ENCODE data around the gene CLIC5. TPM values are rescaled to one million over a fixed set of nuclear protein-coding genes. Genes with fewer than 3 reads are reported as not detected.
A peak's percentile ranks its signal among the peaks of the same experiment; 100 is the strongest.

The CLIC5 gene
- polyA plus RNA-seq, 1 donor (not counting 4 experiments of a cell fraction or from before 2014, with no cell fraction given), result 0.09 TPM

DNA sequence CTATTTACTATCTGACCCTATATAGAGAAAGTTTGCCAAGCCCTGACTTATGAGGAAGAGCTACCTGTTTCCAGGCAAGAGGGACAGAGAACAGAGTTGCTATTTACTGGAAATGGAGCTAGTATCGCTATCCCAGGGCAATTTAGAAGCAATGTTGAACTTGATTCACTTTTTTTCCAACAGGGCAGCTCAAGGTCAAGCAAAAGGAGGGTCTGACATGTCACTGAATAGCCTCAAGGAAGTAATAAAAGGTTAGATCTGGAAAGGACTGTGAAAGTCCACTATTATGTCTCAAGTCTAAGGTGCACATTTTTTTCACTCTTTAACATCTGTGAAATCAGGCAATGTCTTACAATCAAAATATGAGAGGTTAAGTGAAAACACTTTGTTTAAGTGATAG is 84.4 kb downstream of the CLIC5 start:
- Histone ChIP-seq H3K27ac (ENCODE audit: control insufficient read depth, insufficient read depth, low read length) (no peak overlapping the region), H2AFZ (ENCODE audit: control insufficient read depth, low read length) (no peak overlapping the region), H3K9me1 (ENCODE audit: control insufficient read depth, extremely low read depth, insufficient read depth, low read length) (no peaks in the 10 kb centered on the region), H3K9ac (ENCODE audit: control insufficient read depth, extremely low read depth, insufficient read depth, low read length) (no peak overlapping the region), H3K9me3 (ENCODE audit: control insufficient read depth, low read depth, low read length) (no peaks in the 10 kb centered on the region), H3K27me3 (ENCODE audit: control insufficient read depth, extremely low read depth, insufficient read depth, low read length) (no peaks in the 10 kb centered on the region), H4K20me1 (ENCODE audit: control insufficient read depth, extremely low read depth, insufficient read depth, low read length) (no peaks in the 10 kb centered on the region), H3K4me2 (ENCODE audit: control insufficient read depth, extremely low read depth, insufficient read depth, low read depth, low read length) (no peak overlapping the region), H3K4me1 (ENCODE audit: control insufficient read depth, extremely low read depth, insufficient read depth, low read length) (no peaks in the 10 kb centered on the region), H3K79me2 (ENCODE audit: control insufficient read depth, insufficient read depth, low read length) (no peaks in the 10 kb centered on the region), H3K36me3 (ENCODE audit: control insufficient read depth in 2 of 2, extremely low read depth in 1 of 2, insufficient read depth in 2 of 2, low read length in 2 of 2) (no peaks in the 10 kb centered on the region), H3K4me3 (ENCODE audit: control insufficient read depth in 2 of 3, extremely low read depth in 1 of 3, insufficient read depth in 2 of 3, low read depth in 1 of 3, low read length in 3 of 3) (no peak overlapping the region)
- DNase-seq (ENCODE audit: low read depth, low spot score), result no peak
- no peak for FAIRE-seq
- dilution Hi-C loops (cut with MboI; ENCODE audit: extremely low pct_ligation_motif_present, low sequenced_read_pairs), result no loop called here
- TF ChIP-seq CTCF (optimal IDR thresholded peaks at IDR 0.05 in 1 of 3, IDR thresholded peaks at IDR 0.05 in 1 of 3, conservative IDR thresholded peaks at IDR 0.05 in 1 of 3; ENCODE audit: extremely low read depth in 1 of 3, insufficient read depth in 2 of 3, low read length in 3 of 3) (no peak), EZH2 (IDR thresholded peaks at IDR 0.05; ENCODE audit: low read length) (no peak)

- Histone ChIP-seq H3K36me3 (ENCODE audit: control insufficient read depth in 2 of 2, extremely low read depth in 1 of 2, insufficient read depth in 2 of 2, low read length in 2 of 2) (no peaks in the 10 kb centered on the region), H2AFZ (ENCODE audit: control insufficient read depth, low read length) (no peak overlapping the region), H3K9me1 (ENCODE audit: control insufficient read depth, extremely low read depth, insufficient read depth, low read length) (no peaks in the 10 kb centered on the region), H4K20me1 (ENCODE audit: control insufficient read depth, extremely low read depth, insufficient read depth, low read length) (no peaks in the 10 kb centered on the region), H3K4me2 (ENCODE audit: control insufficient read depth, extremely low read depth, insufficient read depth, low read depth, low read length) (no peak overlapping the region), H3K4me1 (ENCODE audit: control insufficient read depth, extremely low read depth, insufficient read depth, low read length) (no peaks in the 10 kb centered on the region), H3K9ac (ENCODE audit: control insufficient read depth, extremely low read depth, insufficient read depth, low read length) (no peak overlapping the region), H3K27me3 (ENCODE audit: control insufficient read depth, extremely low read depth, insufficient read depth, low read length) (no peaks in the 10 kb centered on the region), H3K9me3 (ENCODE audit: control insufficient read depth, low read depth, low read length) (no peaks in the 10 kb centered on the region), H3K79me2 (ENCODE audit: control insufficient read depth, insufficient read depth, low read length) (no peaks in the 10 kb centered on the region), H3K4me3 (ENCODE audit: control insufficient read depth in 2 of 3, extremely low read depth in 1 of 3, insufficient read depth in 2 of 3, low read depth in 1 of 3, low read length in 3 of 3) (no peak overlapping the region), H3K27ac (ENCODE audit: control insufficient read depth, insufficient read depth, low read length) (no peak overlapping the region)
- TF ChIP-seq CTCF (optimal IDR thresholded peaks at IDR 0.05 in 1 of 3, IDR thresholded peaks at IDR 0.05 in 1 of 3, conservative IDR thresholded peaks at IDR 0.05 in 1 of 3; ENCODE audit: extremely low read depth in 1 of 3, insufficient read depth in 2 of 3, low read length in 3 of 3), result peak; percentile 94 to 99 (median 96)
- no peak for TF ChIP-seq EZH2 (IDR thresholded peaks at IDR 0.05; ENCODE audit: low read length)
- no peak for DNase-seq (ENCODE audit: low read depth, low spot score)
- FAIRE-seq, result peak; percentile 63
- dilution Hi-C loops (cut with MboI; ENCODE audit: extremely low pct_ligation_motif_present, low sequenced_read_pairs), result no loop called here
Observed at GRCh38 chr6:45930420-45931040, 85.1 kb downstream of the CLIC5 start.
